ENCODE data around the gene HSD17B3. TPM values are rescaled to one million over a fixed set of nuclear protein-coding genes. Genes with fewer than 3 reads are reported as not detected.
"Not testable (repeated sequence)": the region's sequence is repeated elsewhere in the genome, so short reads cannot be mapped to it uniquely, and the experiment has no call there.

HSD17B3 gene
- total RNA-seq, 1 experiment from 2014 or later = 2.4 TPM

- no peak for DNase-seq (ENCODE audit: low read depth)
- in situ Hi-C loops (cut with HindIII; ENCODE audit: low pct_unique_long_range_greater_than_20kb, low sequenced_read_pairs) = no loop called here
These were observed 17.1 kb upstream of the HSD17B3 start for GRCh38 chr9:96318921-96319565.

- in situ Hi-C loops (cut with HindIII; ENCODE audit: low pct_unique_long_range_greater_than_20kb, low sequenced_read_pairs) = no loop called here
- DNase-seq (ENCODE audit: low read depth) = peak; percentile 18
These were observed 15.5 kb upstream of the HSD17B3 start for GRCh38 chr9:96317335-96317980.

- in situ Hi-C loops (cut with HindIII; ENCODE audit: low pct_unique_long_range_greater_than_20kb, low sequenced_read_pairs) = no loop called here
- DNase-seq (ENCODE audit: low read depth) = no peak
These were observed 7.9 kb upstream of the HSD17B3 start for GRCh38 chr9:96309850-96310249.

GRCh38 chr9:96306958-96307357, 5.0 kb upstream of the HSD17B3 start:
- DNase-seq (ENCODE audit: low read depth); in situ Hi-C loops (cut with HindIII; ENCODE audit: low pct_unique_long_range_greater_than_20kb, low sequenced_read_pairs): not testable (repeated sequence)

GRCh38 chr9:96305171-96305570, 3.2 kb upstream of the HSD17B3 start:
- in situ Hi-C loops (cut with HindIII; ENCODE audit: low pct_unique_long_range_greater_than_20kb, low sequenced_read_pairs) = no loop called here
- no peak for DNase-seq (ENCODE audit: low read depth)

GRCh38 chr9:96304230-96304629, 2.3 kb upstream of the HSD17B3 start:
- in situ Hi-C loops (cut with HindIII; ENCODE audit: low pct_unique_long_range_greater_than_20kb, low sequenced_read_pairs) = no loop called here
- DNase-seq (ENCODE audit: low read depth) = no peak

- in situ Hi-C loops (cut with HindIII; ENCODE audit: low pct_unique_long_range_greater_than_20kb, low sequenced_read_pairs) = no loop called here
- peak; percentile 1 for DNase-seq (ENCODE audit: low read depth)
These were observed 2.2 kb downstream of the HSD17B3 start for GRCh38 chr9:96299823-96300222.

- no peak for DNase-seq (ENCODE audit: low read depth)
- in situ Hi-C loops (cut with HindIII; ENCODE audit: low pct_unique_long_range_greater_than_20kb, low sequenced_read_pairs) = no loop called here
These were observed 7.8 kb downstream of the HSD17B3 start for GRCh38 chr9:96294159-96294545.

GRCh38 chr9:96293498-96294158, 8.3 kb downstream of the HSD17B3 start:
- no peak for DNase-seq (ENCODE audit: low read depth)

GRCh38 chr9:96289392-96289791, 12.6 kb downstream of the HSD17B3 start:
- in situ Hi-C loops (cut with HindIII; ENCODE audit: low pct_unique_long_range_greater_than_20kb, low sequenced_read_pairs) = no loop called here
- DNase-seq (ENCODE audit: low read depth) = no peak

More at GRCh38 chr9:96293498-96294158, 8.3 kb downstream of the HSD17B3 start:
- in situ Hi-C loops (cut with HindIII; ENCODE audit: low pct_unique_long_range_greater_than_20kb, low sequenced_read_pairs) = no loop called here

GRCh38 chr9:96281641-96282040, 20.3 kb downstream of the HSD17B3 start:
- in situ Hi-C loops (cut with HindIII; ENCODE audit: low pct_unique_long_range_greater_than_20kb, low sequenced_read_pairs) = no loop called here
- no peak for DNase-seq (ENCODE audit: low read depth)

- DNase-seq (ENCODE audit: low read depth) = no peak
- in situ Hi-C loops (cut with HindIII; ENCODE audit: low pct_unique_long_range_greater_than_20kb, low sequenced_read_pairs) = no loop called here
These were observed 22.0 kb downstream of the HSD17B3 start for GRCh38 chr9:96279932-96280331.

GRCh38 chr9:96274939-96275338, 27.0 kb downstream of the HSD17B3 start:
- in situ Hi-C loops (cut with HindIII; ENCODE audit: low pct_unique_long_range_greater_than_20kb, low sequenced_read_pairs) = no loop called here
- DNase-seq (ENCODE audit: low read depth) = no peak

GRCh38 chr9:96270236-96270744, 31.7 kb downstream of the HSD17B3 start:
- in situ Hi-C loops (cut with HindIII; ENCODE audit: low pct_unique_long_range_greater_than_20kb, low sequenced_read_pairs) = no loop called here
- no peak for DNase-seq (ENCODE audit: low read depth)

- in situ Hi-C loops (cut with HindIII; ENCODE audit: low pct_unique_long_range_greater_than_20kb, low sequenced_read_pairs) = no loop called here
These were observed 43.0 kb downstream of the HSD17B3 start for GRCh38 chr9:96258967-96259366.

GRCh38 chr9:96256800-96257199, 45.2 kb downstream of the HSD17B3 start:
- in situ Hi-C loops (cut with HindIII; ENCODE audit: low pct_unique_long_range_greater_than_20kb, low sequenced_read_pairs) = no loop called here
- DNase-seq (ENCODE audit: low read depth) = no peak

More at GRCh38 chr9:96258967-96259366, 43.0 kb downstream of the HSD17B3 start:
- no peak for DNase-seq (ENCODE audit: low read depth)

GRCh38 chr9:96255698-96256097, 46.3 kb downstream of the HSD17B3 start:
- in situ Hi-C loops (cut with HindIII; ENCODE audit: low pct_unique_long_range_greater_than_20kb, low sequenced_read_pairs) = no loop called here
- no peak for DNase-seq (ENCODE audit: low read depth)

- in situ Hi-C loops (cut with HindIII; ENCODE audit: low pct_unique_long_range_greater_than_20kb, low sequenced_read_pairs) = no loop called here
- no peak for DNase-seq (ENCODE audit: low read depth)
These were observed 48.8 kb downstream of the HSD17B3 start for GRCh38 chr9:96253059-96253696.

GRCh38 chr9:96251451-96251850, 50.5 kb downstream of the HSD17B3 start:
- no peak for DNase-seq (ENCODE audit: low read depth)
- in situ Hi-C loops (cut with HindIII; ENCODE audit: low pct_unique_long_range_greater_than_20kb, low sequenced_read_pairs) = no loop called here

Data from Caki2 (cell line).